Measurements from ENCODE around the gene PGS1. TPM values are rescaled to one million over a fixed set of nuclear protein-coding genes. Genes with fewer than 3 reads are reported as not detected.

Gene PGS1
- total and polyA plus RNA-seq, 2 of the 8 experiments (the other 6 are each of a cell fraction or from before 2014, with no cell fraction given), result 46.7 to 60.0 TPM

- DNase-seq (ENCODE audit: low read depth in 1 of 2, low spot score in 2 of 2) (no peak), FAIRE-seq (no peak)
- Histone ChIP-seq H3K23me2 (ENCODE audit: low read depth, low read length) (no peaks in the 10 kb centered on the region), H4K8ac (ENCODE audit: extremely low read depth, insufficient read depth, low read length) (no peak overlapping the region), H3K79me1 (ENCODE audit: low read depth, low read length) (no peaks in the 10 kb centered on the region), H2BK15ac (ENCODE audit: low read length) (no peak overlapping the region), H3K4me3 (ENCODE audit: extremely low read depth in 1 of 4, insufficient read depth in 2 of 4, low read depth in 3 of 4, low read length in 4 of 4) (no peak overlapping the region), H3K36me3 (ENCODE audit: control insufficient read depth in 2 of 4, insufficient read depth in 4 of 4, low read length in 3 of 4) (no peaks in the 10 kb centered on the region), H2AK5ac (ENCODE audit: low read depth, low read length) (no peak overlapping the region), H3K14ac (ENCODE audit: insufficient read length) (no peak overlapping the region), H3K9ac (replicated peaks in 1 of 4; ENCODE audit: extremely low read depth in 1 of 4, low read depth in 3 of 4, low read length in 3 of 4) (no peak overlapping the region), H2BK20ac (ENCODE audit: low read length) (no peak overlapping the region), H2BK5ac (ENCODE audit: low read depth, low read length) (no peak overlapping the region), H4K20me1 (replicated peaks in 1 of 2; ENCODE audit: control insufficient read depth in 1 of 2, insufficient read depth in 2 of 2, low read length in 2 of 2) (no peaks in the 10 kb centered on the region), H4K5ac (ENCODE audit: insufficient read length, low read depth, low read length) (no peak overlapping the region), H3K27ac (ENCODE audit: low read depth, low read length) (no peak overlapping the region), H3K27me3 (replicated peaks in 1 of 4; ENCODE audit: control insufficient read depth in 3 of 4, extremely low read depth in 1 of 4, insufficient read depth in 3 of 4, low read length in 3 of 4) (no peaks in the 10 kb centered on the region), H3K23ac (ENCODE audit: insufficient read length) (no peak overlapping the region), H3K18ac (ENCODE audit: extremely low read depth, low read length) (no peak overlapping the region), H2BK12ac (ENCODE audit: low read depth, low read length) (no peak overlapping the region), H2AFZ (ENCODE audit: low read length) (no peak overlapping the region), H4K91ac (replicated peaks; ENCODE audit: insufficient read length, low read length) (no peak overlapping the region), H3K4me1 (replicated peaks in 1 of 4; ENCODE audit: control insufficient read depth in 3 of 4, insufficient read depth in 4 of 4, low read length in 3 of 4) (peaks cover 0 to 26% (median 10%) of the 10 kb centered on the region in 4 experiments; a peak in 6 of 7 replicates), H3K4me2 (ENCODE audit: insufficient read depth in 1 of 2, low read depth in 2 of 2, low read length in 2 of 2) (no peak overlapping the region), H2BK120ac (replicated peaks; ENCODE audit: low read depth, low read length) (no peak overlapping the region), H3K9me3 (ENCODE audit: insufficient read depth in 2 of 2, low read depth in 1 of 2, low read length in 1 of 2) (no peaks in the 10 kb centered on the region), H3K56ac (replicated peaks; ENCODE audit: insufficient read length, low read depth, low read length) (no peak overlapping the region), H3K79me2 (ENCODE audit: control insufficient read depth in 1 of 2, insufficient read depth in 2 of 2, low read length in 2 of 2) (no peaks in the 10 kb centered on the region), H3K4ac (replicated peaks; ENCODE audit: insufficient read length, low read depth, low read length) (no peak overlapping the region)
- CTCF ChIA-PET (ENCODE audit: partially characterized antibody), result interaction anchor here (2.0 to 4.1 kb wide), 2 partner anchors 8 to 12 kb away, joined by 8 to 16 read pairs; no protein-coding TSS in a partner anchor
- WGBS, 2 experiments (ENCODE audit: extremely low coverage in 1 of 2, insufficient coverage in 1 of 2, insufficient read length in 1 of 2, insufficient replicate concordance in 2 of 2, low coverage in 1 of 2, low lambda C conversion rate in 2 of 2, missing lambda C conversion rate in 1 of 2), result 93% methylated on average over 14 of the region's 20 CpGs; no CpG with 5 or more reads in 1 of the 2 experiments
- no peak for TF ChIP-seq GTF2F1 (IDR thresholded peaks at IDR 0.05; ENCODE audit: borderline replicate concordance, low read depth, low read length)
- no peak for TF ChIP-seq TEAD4 (IDR thresholded peaks at IDR 0.05; ENCODE audit: low read depth, low read length)
- no peak for TF ChIP-seq CHD1 (IDR thresholded peaks at IDR 0.05; ENCODE audit: low read depth, low read length)
- TF ChIP-seq RNF2 (IDR thresholded peaks at IDR 0.05; ENCODE audit: borderline replicate concordance, low read depth, low read length, missing control alignments, poor library complexity, severe bottlenecking), result no peak
- TF ChIP-seq SIRT6 (IDR thresholded peaks at IDR 0.05; ENCODE audit: low read length), result no peak
- TF ChIP-seq ATF3 (IDR thresholded peaks at IDR 0.05; ENCODE audit: insufficient read depth, low read depth, low read length), result no peak
- POLR2A ChIA-PET (ENCODE audit: partially characterized antibody), result interaction anchor here (1.0 to 1.5 kb wide), 3 partner anchors 16 to 47 kb away, joined by 3 to 6 read pairs (median 3); no protein-coding TSS in a partner anchor
Measured at GRCh38 chr17:78437508-78438169, 59.2 kb downstream of the PGS1 start.
